ENCODE data around the gene TMEM63A.

- no peak for TF ChIP-seq CTCF (IDR thresholded peaks at IDR 0.05; ENCODE audit: low read depth, low read length, poor library complexity, severe bottlenecking)
- TF ChIP-seq EZH2phosphoT487 (IDR thresholded peaks at IDR 0.05; ENCODE audit: borderline replicate concordance, low read length), result no peak
Measured at GRCh38 chr1:225897595-225898514, 15.7 kb upstream of the TMEM63A start.

Data from DOHH2 (cell line).